Natural killer cell (primary cell): Measurements from ENCODE around the gene GRIN3B. TPM values are rescaled to one million over a fixed set of nuclear protein-coding genes. Genes with fewer than 3 reads are reported as not detected.

Experiments
- ATAC-seq, 3 donors: fragments of 150-1000 bp in 2 of 3; fragments of 200-7000 bp in 1 of 3; cut with Tn5 transposase; 1 replicate in 1 of 3; 2 replicates in 2 of 3; pipeline ENCODE4 v1.10.0; 2021; ENCODE audit warnings: mild to moderate bottlenecking in 2 of 3, moderate library complexity in 2 of 3
- DNase-seq, 2 donors: peaks; one replicate each; pipeline versions ENCODE4 v3.0.0 to v3.0.0-alpha.2; 2013 to 2021; ENCODE audit warnings: mixed read lengths in 1 of 2
- H3K27ac ChIP-seq: one replicate; pipeline ENCODE4 v1.5.1; 2013; ENCODE audit warnings: mild to moderate bottlenecking, low read length
- H3K27me3 ChIP-seq: one replicate; pipeline ENCODE4 v1.6.1; 2013; ENCODE audit warnings: low read length; ENCODE audit not compliant: control insufficient read depth, insufficient read depth
- H3K36me3 ChIP-seq: one replicate; pipeline ENCODE4 v1.6.1; 2013; ENCODE audit warnings: low read length; ENCODE audit not compliant: control insufficient read depth, insufficient read depth
- H3K4me1 ChIP-seq: one replicate; pipeline ENCODE4 v1.6.1; 2013; ENCODE audit warnings: low read length; ENCODE audit not compliant: control insufficient read depth, insufficient read depth
- H3K4me3 ChIP-seq: one replicate; pipeline ENCODE4 v1.5.1; 2013; ENCODE audit warnings: low read length
- H3K9me3 ChIP-seq: one replicate; pipeline ENCODE4 v1.6.1; 2013; ENCODE audit warnings: low read length; ENCODE audit not compliant: control insufficient read depth, insufficient read depth
- H3K27ac Mint-ChIP-seq, 2 donors: one replicate each; pipeline ENCODE4 v1.8.0; 2022; ENCODE audit warnings: mild to moderate bottlenecking in 2 of 2, mixed read lengths in 2 of 2, moderate library complexity in 1 of 2
- H3K27me3 Mint-ChIP-seq, 2 donors: one replicate each; pipeline ENCODE4 v1.8.0; 2022; ENCODE audit warnings: low read depth in 2 of 2, mixed read lengths in 2 of 2
- H3K36me3 Mint-ChIP-seq: one replicate; pipeline ENCODE4 v1.8.0; 2022; ENCODE audit warnings: mixed read lengths
- H3K4me1 Mint-ChIP-seq, 2 donors: one replicate each; pipeline ENCODE4 v1.8.0; 2022; ENCODE audit warnings: mixed read lengths in 2 of 2
- H3K4me3 Mint-ChIP-seq: one replicate; pipeline ENCODE4 v1.8.0; 2022; ENCODE audit warnings: mild to moderate bottlenecking, moderate library complexity, mixed read lengths
- H3K9me3 Mint-ChIP-seq, 2 donors: one replicate each; pipeline ENCODE4 v1.8.0; 2022; ENCODE audit warnings: mixed read lengths in 2 of 2
- WGBS: methylation state at CpG from one replicate; pipeline ENCODE4 v1.1.7; 2013; ENCODE audit warnings: missing lambda C conversion rate; ENCODE audit not compliant: insufficient coverage; 5-methylcytosine and 5-hydroxymethylcytosine counted together
- intact Hi-C: fragments of 100-400 bp; cut with micrococcal nuclease; formaldehyde crosslinking; loops from one replicate; pipeline ENCODE4 v1.14.2; 2022
- total RNA-seq, 4 donors: library from RNA; stranded (reverse); fragments of 120-200 nt in 1 of 4; gene quantifications; one replicate each; pipeline versions ENCODE4 v1.2.3 to v1.2.4, GENCODE V29; 2013 to 2022
- TF ChIP-seq, protein P1 (sequence below): fragments of 200-600 bp; IDR thresholded peaks from one replicate; pipeline ENCODE4 v1.8.0; 2022; ENCODE audit warnings: antibody characterized with exemption

The GRIN3B gene
- total RNA-seq, 3 donors from 2014 or later (not counting 1 experiment from before 2014, with no cell fraction given): 0.09 to 0.15 TPM; not detected in 1

DNA sequence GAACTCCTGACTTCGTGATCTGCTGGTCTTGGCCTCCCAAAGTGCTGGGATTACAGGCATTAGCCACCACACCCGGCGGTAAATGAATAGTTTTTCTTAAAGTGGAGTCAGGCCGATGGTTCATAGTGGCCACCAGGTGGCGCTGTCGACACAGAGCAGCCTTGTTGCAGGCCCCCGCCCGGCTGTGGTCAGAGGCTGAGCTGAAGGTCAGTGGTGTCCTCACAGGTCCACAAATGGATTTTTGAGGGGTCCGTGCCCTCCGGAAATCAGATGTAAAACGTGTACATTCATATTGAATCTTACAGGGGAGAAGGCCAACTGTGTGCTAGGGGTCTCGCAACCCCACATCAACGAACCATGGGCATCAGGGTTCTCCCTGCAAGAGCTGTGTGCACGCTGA is 29.5 kb upstream of the GRIN3B start:
- H3K9me3 Mint-ChIP-seq: no peaks in the 10 kb centered on the region
- ATAC-seq (peak in 1 of 3 donors; percentile 30), DNase-seq (peak in 1 of 2 donors; percentile 40)
- peak overlapping the region in 1 of 2 donors; percentile 70 for H3K27ac Mint-ChIP-seq
- Histone ChIP-seq H3K27me3 (no peaks in the 10 kb centered on the region), H3K36me3 (peaks cover 22% of the 10 kb centered on the region), H3K4me1 (no peaks in the 10 kb centered on the region), H3K9me3 (peaks cover 8% of the 10 kb centered on the region), H3K4me3 (no peak overlapping the region), H3K27ac (no peak overlapping the region)
- intact Hi-C loops: no loop called here
- no peaks in the 10 kb centered on the region for H3K36me3 Mint-ChIP-seq
- H3K4me1 Mint-ChIP-seq: no peaks in the 10 kb centered on the region
- TF ChIP-seq, protein P1, sequence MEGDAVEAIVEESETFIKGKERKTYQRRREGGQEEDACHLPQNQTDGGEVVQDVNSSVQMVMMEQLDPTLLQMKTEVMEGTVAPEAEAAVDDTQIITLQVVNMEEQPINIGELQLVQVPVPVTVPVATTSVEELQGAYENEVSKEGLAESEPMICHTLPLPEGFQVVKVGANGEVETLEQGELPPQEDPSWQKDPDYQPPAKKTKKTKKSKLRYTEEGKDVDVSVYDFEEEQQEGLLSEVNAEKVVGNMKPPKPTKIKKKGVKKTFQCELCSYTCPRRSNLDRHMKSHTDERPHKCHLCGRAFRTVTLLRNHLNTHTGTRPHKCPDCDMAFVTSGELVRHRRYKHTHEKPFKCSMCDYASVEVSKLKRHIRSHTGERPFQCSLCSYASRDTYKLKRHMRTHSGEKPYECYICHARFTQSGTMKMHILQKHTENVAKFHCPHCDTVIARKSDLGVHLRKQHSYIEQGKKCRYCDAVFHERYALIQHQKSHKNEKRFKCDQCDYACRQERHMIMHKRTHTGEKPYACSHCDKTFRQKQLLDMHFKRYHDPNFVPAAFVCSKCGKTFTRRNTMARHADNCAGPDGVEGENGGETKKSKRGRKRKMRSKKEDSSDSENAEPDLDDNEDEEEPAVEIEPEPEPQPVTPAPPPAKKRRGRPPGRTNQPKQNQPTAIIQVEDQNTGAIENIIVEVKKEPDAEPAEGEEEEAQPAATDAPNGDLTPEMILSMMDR: peak; percentile 65
- no peaks in the 10 kb centered on the region for H3K27me3 Mint-ChIP-seq
- peak overlapping the region; percentile 61 for H3K4me3 Mint-ChIP-seq
- WGBS: 97% methylated on average over 14 of the region's 14 CpGs

DNA sequence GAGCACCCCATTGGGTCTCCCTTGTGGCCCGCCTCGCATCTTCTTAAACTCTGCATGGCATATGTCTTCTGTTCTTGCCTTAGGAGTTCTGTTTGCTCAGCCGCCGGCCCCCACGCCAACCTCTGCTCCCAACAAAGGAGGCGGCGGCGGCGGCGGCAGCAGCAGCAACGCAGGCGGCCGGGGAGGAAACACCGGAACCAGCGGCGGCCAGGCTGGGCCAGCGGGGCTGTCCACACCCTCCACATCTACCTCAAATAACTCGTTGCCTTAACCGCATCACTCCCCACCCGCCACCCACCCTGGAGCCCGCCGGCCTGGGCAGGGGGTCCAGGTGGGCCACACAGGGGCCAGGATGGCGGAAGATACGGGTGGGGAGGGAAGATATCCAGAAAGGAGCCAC is 28.4 kb upstream of the GRIN3B start:
- no peak overlapping the region for H3K27ac Mint-ChIP-seq
- DNase-seq (no peak), ATAC-seq (no peak)
- Histone ChIP-seq H3K9me3 (peaks cover 8% of the 10 kb centered on the region), H3K36me3 (peaks cover 17% of the 10 kb centered on the region), H3K4me1 (no peaks in the 10 kb centered on the region), H3K4me3 (no peak overlapping the region), H3K27me3 (no peaks in the 10 kb centered on the region), H3K27ac (no peak overlapping the region)
- H3K4me1 Mint-ChIP-seq: no peaks in the 10 kb centered on the region
- TF ChIP-seq, protein P1: no peak
- no peaks in the 10 kb centered on the region for H3K9me3 Mint-ChIP-seq
- H3K27me3 Mint-ChIP-seq: no peaks in the 10 kb centered on the region
- intact Hi-C loops: no loop called here
- H3K4me3 Mint-ChIP-seq: no peak overlapping the region
- no peaks in the 10 kb centered on the region for H3K36me3 Mint-ChIP-seq
- 94% methylated on average over 16 of the region's 24 CpGs for WGBS

DNA sequence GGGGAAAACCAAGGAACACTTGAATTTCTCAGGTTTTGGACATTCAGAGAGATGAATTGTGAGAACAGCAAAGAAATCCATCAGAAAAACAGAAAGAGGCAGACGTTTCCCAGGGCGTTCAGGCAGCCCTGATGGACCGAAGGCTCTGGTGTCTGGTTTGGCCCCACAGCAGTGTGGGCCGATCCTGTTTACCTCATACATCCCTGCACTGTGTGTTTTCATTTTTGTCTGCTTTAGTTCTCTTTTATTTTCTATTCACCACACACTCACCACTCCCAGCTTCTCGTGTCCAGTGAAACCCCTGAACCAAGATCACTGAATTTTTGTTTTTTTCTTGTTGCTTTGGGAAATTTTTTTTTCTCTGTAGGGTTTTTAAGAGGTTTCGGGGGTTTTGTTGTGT is 27.9 kb upstream of the GRIN3B start:
- DNase-seq (no peak), ATAC-seq (no peak)
- 97% methylated on average over 4 of the region's 6 CpGs for WGBS
- no peak overlapping the region for H3K4me3 ChIP-seq
- Mint-ChIP-seq H3K36me3 (no peaks in the 10 kb centered on the region), H3K4me3 (no peak overlapping the region), H3K9me3 (no peaks in the 10 kb centered on the region), H3K4me1 (no peaks in the 10 kb centered on the region), H3K27me3 (no peaks in the 10 kb centered on the region), H3K27ac (no peak overlapping the region)
- peaks cover 8% of the 10 kb centered on the region for H3K9me3 ChIP-seq
- no peak overlapping the region for H3K27ac ChIP-seq
- H3K4me1 ChIP-seq: no peaks in the 10 kb centered on the region
- TF ChIP-seq, protein P1: no peak
- intact Hi-C loops: no loop called here
- H3K27me3 ChIP-seq: no peaks in the 10 kb centered on the region
- H3K36me3 ChIP-seq: peaks cover 15% of the 10 kb centered on the region
